GM12878 (cell line): ENCODE measurements around the gene UGT2B11. TPM values are rescaled to one million over a fixed set of nuclear protein-coding genes. Genes with fewer than 3 reads are reported as not detected.

Source experiments
- ATAC-seq: fragments of 200-7000 bp; cut with Tn5 transposase; 3 replicates; pipeline ENCODE4 v1.9.1; 2020; ENCODE audit warnings: mild to moderate bottlenecking, moderate library complexity
- BruUV-seq: library from RNA; stranded (reverse); fragments of 400-500 nt; replicated peaks from 2 replicates; lab custom pipeline; 2021; lab: Mats Ljungman, UMichigan
- CTCF ChIA-PET: fragments of 300-600 bp; sonication (Branson Sonifier 250); formaldehyde crosslinking; extraction: SDS; loops from one replicate; lab custom pipeline; 2021; ENCODE audit warnings: inconsistent platforms; lab: Yijun Ruan, JAX
- POLR2A ChIA-PET: fragments of 350-600 bp; formaldehyde crosslinking; extraction: SDS; loops from one replicate; lab custom pipeline; 2021; ENCODE audit warnings: inconsistent platforms; lab: Charles Lee
- RAD21 ChIA-PET: fragments of 300-600 bp; sonication (Branson Sonifier 250); formaldehyde crosslinking; loops from one replicate; lab custom pipeline; 2023; ENCODE audit warnings: antibody characterized with exemption; ENCODE audit not compliant: unreplicated experiment; lab: Charles Lee
- SMC1A ChIA-PET: fragments of 300-600 bp; sonication (Branson Sonifier 250); formaldehyde crosslinking; loops from one replicate; lab custom pipeline; 2023; ENCODE audit not compliant: unreplicated experiment, uncharacterized antibody; lab: Charles Lee
- DNase-seq: peaks from one replicate; pipeline ENCODE4 v3.0.0-alpha.2; 2011; ENCODE audit warnings: low read depth, low spot score
- FAIRE-seq: peaks from 3 replicates; lab custom pipeline; 2011; peaks lifted over from hg19 to GRCh38; lab: Jason Lieb, UNC
- H2AFZ ChIP-seq: 2 replicates; pipeline ENCODE4 v1.6.0; 2011; ENCODE audit warnings: low read depth, low read length, control low read depth; ENCODE audit not compliant: control insufficient read depth
- H3K27ac ChIP-seq: 2 replicates; pipeline ENCODE4 v1.5.1; 2011; ENCODE audit warnings: control low read depth; ENCODE audit not compliant: control insufficient read depth, insufficient read depth
- H3K27me3 ChIP-seq, 2 experiments: replicated peaks in 1 of 2; 2 replicates each; pipeline versions ENCODE4 v1.6.0 to v1.6.1; 2011; ENCODE audit warnings: low read length in 1 of 2; ENCODE audit not compliant: control insufficient read depth in 2 of 2, insufficient read depth in 2 of 2
- H3K36me3 ChIP-seq, 2 experiments: 2 replicates each; pipeline ENCODE4 v1.5.1; 2011; ENCODE audit warnings: low read length in 1 of 2; ENCODE audit not compliant: control insufficient read depth in 2 of 2, insufficient read depth in 2 of 2
- H3K4me1 ChIP-seq: 2 replicates; pipeline ENCODE4 v1.6.1; 2011; ENCODE audit warnings: mild to moderate bottlenecking, low read length, moderate library complexity, mixed read lengths; ENCODE audit not compliant: control insufficient read depth, insufficient read depth
- H3K4me2 ChIP-seq: 2 replicates; pipeline ENCODE4 v1.6.0; 2011; ENCODE audit warnings: control low read depth; ENCODE audit not compliant: control insufficient read depth, insufficient read depth
- H3K4me3 ChIP-seq: fragments of 200-600 bp; sonication (generic); 2 replicates; pipeline ENCODE4 v1.5.1; 2016
- H3K79me2 ChIP-seq: 2 replicates; pipeline ENCODE4 v1.6.0; 2011; ENCODE audit warnings: low read length; ENCODE audit not compliant: control insufficient read depth, insufficient read depth
- H3K9ac ChIP-seq: 2 replicates; pipeline ENCODE4 v1.8.0; 2011; ENCODE audit warnings: low read length, control low read depth, mixed read lengths; ENCODE audit not compliant: control insufficient read depth, insufficient read depth
- H3K9me3 ChIP-seq: replicated peaks from 3 replicates; pipeline ENCODE4 v1.5.1; 2011; ENCODE audit warnings: mild to moderate bottlenecking, low read length; ENCODE audit not compliant: control insufficient read depth, insufficient read depth
- H4K20me1 ChIP-seq: 2 replicates; pipeline ENCODE4 v1.6.0; 2011; ENCODE audit not compliant: control insufficient read depth, insufficient read depth
- ATF3 ChIP-seq: IDR thresholded peaks from 2 replicates; pipeline ENCODE4 v1.6.1; 2011; ENCODE audit warnings: low read depth, mild to moderate bottlenecking, low read length, moderate library complexity, borderline replicate concordance; ENCODE audit errors: extremely low read depth
- BRCA1 ChIP-seq: IDR thresholded peaks from 2 replicates; pipeline ENCODE4 v1.6.1; 2011; ENCODE audit warnings: low read depth, low read length, improper control_type of control experiment
- CHD2 ChIP-seq: IDR thresholded peaks from 2 replicates; pipeline ENCODE4 v1.6.1; 2011; ENCODE audit warnings: low read depth, low read length, improper control_type of control experiment, borderline replicate concordance
- EP300 ChIP-seq, 2 experiments: fragments of 150-350 bp in 1 of 2; IDR thresholded peaks; 2 replicates each; pipeline ENCODE4 v1.6.1; 2011 to 2012; ENCODE audit warnings: low read depth in 2 of 2, low read length in 2 of 2, borderline replicate concordance in 1 of 2, improper control_type of control experiment in 1 of 2, inconsistent platforms in 1 of 2; ENCODE audit not compliant: control insufficient read depth in 1 of 2
- MYB ChIP-seq: fragments of 150-350 bp; IDR thresholded peaks from 2 replicates; pipeline ENCODE4 v1.6.1; 2014; ENCODE audit warnings: mild to moderate bottlenecking, low read depth, low read length, borderline replicate concordance
- PML ChIP-seq: IDR thresholded peaks from 2 replicates; pipeline ENCODE4 v1.6.1; 2012; ENCODE audit warnings: low read length, inconsistent platforms
- RBBP5 ChIP-seq: fragments of 200-600 bp; sonication (generic); conservative IDR thresholded peaks from 2 replicates; pipeline ENCODE4 v1.6.1; 2016
- SREBF2 ChIP-seq: IDR thresholded peaks from 2 replicates; pipeline ENCODE4 v1.6.1; 2012; ENCODE audit warnings: mild to moderate bottlenecking, low read length
- TAF1 ChIP-seq: IDR thresholded peaks from 2 replicates; pipeline ENCODE4 v1.6.1; 2011; ENCODE audit warnings: mild to moderate bottlenecking, low read depth, low read length, borderline replicate concordance
- ZBTB11 ChIP-seq: fragments of 450-650 bp; formaldehyde crosslinking; IDR thresholded peaks from 2 replicates; pipeline ENCODE4 v1.5.0; 2022; ENCODE audit warnings: mild to moderate bottlenecking, missing genetic modification characterization
- ZNF384 ChIP-seq: IDR thresholded peaks from 2 replicates; pipeline ENCODE4 v1.6.1; 2012; ENCODE audit warnings: low read depth, mild to moderate bottlenecking, low read length, improper control_type of control experiment, borderline replicate concordance
- WGBS: methylation state at CpG from one replicate; pipeline ENCODE4 v1.1.6; 2016; ENCODE audit warnings: low lambda C conversion rate; ENCODE audit not compliant: insufficient replicate concordance, insufficient coverage; ENCODE audit errors: missing lambda C conversion rate; 5-methylcytosine and 5-hydroxymethylcytosine counted together
- in situ Hi-C: fragments of 300-500 bp; cut with MboI; formaldehyde crosslinking; loops from 9 replicates; pipeline ENCODE4 v1.14.3; 2018; ENCODE audit warnings: mixed read lengths
- intact Hi-C: fragments of 100-400 bp; cut with micrococcal nuclease; formaldehyde crosslinking; loops from one replicate; pipeline ENCODE4 v1.14.2; 2022; ENCODE audit not compliant: unreplicated experiment
- polyA plus RNA-seq, 11 experiments: library from polyadenylated mRNA; depleted of rRNA in 4 of 11; unstranded in 6 of 11; stranded (reverse) in 5 of 11; fragments of >200 nt; fragmentation: Nextera tagmentation in 4 of 11; fragmentation: Illumina TruSeq in 1 of 11; extraction: Ambion mirVana in 4 of 11; extraction: Trizol in 1 of 11; gene quantifications; 1 replicate in 1 of 11; 2 replicates in 10 of 11; pipeline versions ENCODE4 v1.2.1 to v1.2.3, GENCODE V29; 2011 to 2016; ENCODE audit warnings: inconsistent platforms in 2 of 11, missing spikeins in 2 of 11, low read depth in 1 of 11
- total RNA-seq, 4 experiments: library from RNA; depleted of rRNA in 3 of 4; stranded (reverse); fragments of >200 nt in 3 of 4; fragmentation: Illumina TruSeq in 1 of 4; extraction: Trizol in 1 of 4; gene quantifications; 2 replicates each; pipeline versions ENCODE4 v1.2.1 to v1.2.3, GENCODE V29; 2013 to 2021
- TF ChIP-seq, protein P1 (sequence below): fragments of 450-650 bp; formaldehyde crosslinking; IDR thresholded peaks from 2 replicates; pipeline ENCODE4 v1.4.0; 2020; ENCODE audit warnings: mild to moderate bottlenecking, moderate library complexity
- TF ChIP-seq, protein P2 (sequence below): fragments of 450-650 bp; IDR thresholded peaks from 2 replicates; pipeline ENCODE4 v1.6.1; 2017; ENCODE audit warnings: mild to moderate bottlenecking

The UGT2B11 gene
- total and polyA plus RNA-seq, 10 of the 15 experiments (the other 5 are each of a cell fraction or from before 2014, with no cell fraction given) = not detected

GRCh38 chr4:69239557-69240168 lies 25.1 kb upstream of the UGT2B11 start:
- H3K36me3 ChIP-seq = no peaks in the 10 kb centered on the region
- no peak overlapping the region for H3K9ac ChIP-seq
- FAIRE-seq (no peak), DNase-seq (no peak), ATAC-seq (no peak)
- no TSS peak for BruUV-seq
- H4K20me1 ChIP-seq = no peaks in the 10 kb centered on the region
- ChIA-PET RAD21 (no interaction called here), POLR2A (no interaction called here), CTCF (interaction anchor here (0.6 kb wide), 1 partner anchor 130 kb away, joined by 3 read pairs; no protein-coding TSS in a partner anchor), SMC1A (interaction anchor here (1.2 kb wide), 1 partner anchor 8 kb away, joined by 3 read pairs; no protein-coding TSS in a partner anchor)
- no peak overlapping the region for H3K4me2 ChIP-seq
- no peaks in the 10 kb centered on the region for H3K4me1 ChIP-seq
- no peaks in the 10 kb centered on the region for H3K9me3 ChIP-seq
- intact Hi-C loops (loop anchor here (2.0 kb wide), 1 partner anchor 67 kb away; no protein-coding TSS in a partner anchor), in situ Hi-C loops (no loop called here)
- 6% methylated on average over 6 of the region's 6 CpGs for WGBS
- no peak overlapping the region for H3K4me3 ChIP-seq
- no peak overlapping the region for H3K27ac ChIP-seq
- H2AFZ ChIP-seq = no peak overlapping the region
- H3K27me3 ChIP-seq = no peaks in the 10 kb centered on the region
- H3K79me2 ChIP-seq = no peaks in the 10 kb centered on the region
- TF ChIP-seq, protein P1, sequence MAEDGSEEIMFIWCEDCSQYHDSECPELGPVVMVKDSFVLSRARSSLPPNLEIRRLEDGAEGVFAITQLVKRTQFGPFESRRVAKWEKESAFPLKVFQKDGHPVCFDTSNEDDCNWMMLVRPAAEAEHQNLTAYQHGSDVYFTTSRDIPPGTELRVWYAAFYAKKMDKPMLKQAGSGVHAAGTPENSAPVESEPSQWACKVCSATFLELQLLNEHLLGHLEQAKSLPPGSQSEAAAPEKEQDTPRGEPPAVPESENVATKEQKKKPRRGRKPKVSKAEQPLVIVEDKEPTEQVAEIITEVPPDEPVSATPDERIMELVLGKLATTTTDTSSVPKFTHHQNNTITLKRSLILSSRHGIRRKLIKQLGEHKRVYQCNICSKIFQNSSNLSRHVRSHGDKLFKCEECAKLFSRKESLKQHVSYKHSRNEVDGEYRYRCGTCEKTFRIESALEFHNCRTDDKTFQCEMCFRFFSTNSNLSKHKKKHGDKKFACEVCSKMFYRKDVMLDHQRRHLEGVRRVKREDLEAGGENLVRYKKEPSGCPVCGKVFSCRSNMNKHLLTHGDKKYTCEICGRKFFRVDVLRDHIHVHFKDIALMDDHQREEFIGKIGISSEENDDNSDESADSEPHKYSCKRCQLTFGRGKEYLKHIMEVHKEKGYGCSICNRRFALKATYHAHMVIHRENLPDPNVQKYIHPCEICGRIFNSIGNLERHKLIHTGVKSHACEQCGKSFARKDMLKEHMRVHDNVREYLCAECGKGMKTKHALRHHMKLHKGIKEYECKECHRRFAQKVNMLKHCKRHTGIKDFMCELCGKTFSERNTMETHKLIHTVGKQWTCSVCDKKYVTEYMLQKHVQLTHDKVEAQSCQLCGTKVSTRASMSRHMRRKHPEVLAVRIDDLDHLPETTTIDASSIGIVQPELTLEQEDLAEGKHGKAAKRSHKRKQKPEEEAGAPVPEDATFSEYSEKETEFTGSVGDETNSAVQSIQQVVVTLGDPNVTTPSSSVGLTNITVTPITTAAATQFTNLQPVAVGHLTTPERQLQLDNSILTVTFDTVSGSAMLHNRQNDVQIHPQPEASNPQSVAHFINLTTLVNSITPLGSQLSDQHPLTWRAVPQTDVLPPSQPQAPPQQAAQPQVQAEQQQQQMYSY = no peak
- TF ChIP-seq TAF1 (no peak), EP300 (IDR thresholded peaks at IDR 0.05; ENCODE audit: borderline replicate concordance in 1 of 2, control insufficient read depth in 1 of 2, low read depth in 2 of 2, low read length in 2 of 2) (no peak), MYB (no peak), PML (no peak), SREBF2 (no peak), ZBTB11 (no peak), BRCA1 (no peak), ZNF384 (no peak), CHD2 (no peak), RBBP5 (no peak), ATF3 (no peak)
- TF ChIP-seq, protein P2, sequence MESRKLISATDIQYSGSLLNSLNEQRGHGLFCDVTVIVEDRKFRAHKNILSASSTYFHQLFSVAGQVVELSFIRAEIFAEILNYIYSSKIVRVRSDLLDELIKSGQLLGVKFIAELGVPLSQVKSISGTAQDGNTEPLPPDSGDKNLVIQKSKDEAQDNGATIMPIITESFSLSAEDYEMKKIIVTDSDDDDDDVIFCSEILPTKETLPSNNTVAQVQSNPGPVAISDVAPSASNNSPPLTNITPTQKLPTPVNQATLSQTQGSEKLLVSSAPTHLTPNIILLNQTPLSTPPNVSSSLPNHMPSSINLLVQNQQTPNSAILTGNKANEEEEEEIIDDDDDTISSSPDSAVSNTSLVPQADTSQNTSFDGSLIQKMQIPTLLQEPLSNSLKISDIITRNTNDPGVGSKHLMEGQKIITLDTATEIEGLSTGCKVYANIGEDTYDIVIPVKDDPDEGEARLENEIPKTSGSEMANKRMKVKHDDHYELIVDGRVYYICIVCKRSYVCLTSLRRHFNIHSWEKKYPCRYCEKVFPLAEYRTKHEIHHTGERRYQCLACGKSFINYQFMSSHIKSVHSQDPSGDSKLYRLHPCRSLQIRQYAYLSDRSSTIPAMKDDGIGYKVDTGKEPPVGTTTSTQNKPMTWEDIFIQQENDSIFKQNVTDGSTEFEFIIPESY = no peak
